HPDE6-E6E7 (cell line): ENCODE results near the gene HINT3.
"Not testable (repeated sequence)": the region's sequence is repeated elsewhere in the genome, so short reads cannot be mapped to it uniquely, and the experiment has no call there.

Source experiments
- DNase-seq: peaks from one replicate; pipeline ENCODE4 v3.0.0; 2011; ENCODE audit warnings: missing footprints; ENCODE audit errors: extremely low spot score

The HINT3 gene

DNA sequence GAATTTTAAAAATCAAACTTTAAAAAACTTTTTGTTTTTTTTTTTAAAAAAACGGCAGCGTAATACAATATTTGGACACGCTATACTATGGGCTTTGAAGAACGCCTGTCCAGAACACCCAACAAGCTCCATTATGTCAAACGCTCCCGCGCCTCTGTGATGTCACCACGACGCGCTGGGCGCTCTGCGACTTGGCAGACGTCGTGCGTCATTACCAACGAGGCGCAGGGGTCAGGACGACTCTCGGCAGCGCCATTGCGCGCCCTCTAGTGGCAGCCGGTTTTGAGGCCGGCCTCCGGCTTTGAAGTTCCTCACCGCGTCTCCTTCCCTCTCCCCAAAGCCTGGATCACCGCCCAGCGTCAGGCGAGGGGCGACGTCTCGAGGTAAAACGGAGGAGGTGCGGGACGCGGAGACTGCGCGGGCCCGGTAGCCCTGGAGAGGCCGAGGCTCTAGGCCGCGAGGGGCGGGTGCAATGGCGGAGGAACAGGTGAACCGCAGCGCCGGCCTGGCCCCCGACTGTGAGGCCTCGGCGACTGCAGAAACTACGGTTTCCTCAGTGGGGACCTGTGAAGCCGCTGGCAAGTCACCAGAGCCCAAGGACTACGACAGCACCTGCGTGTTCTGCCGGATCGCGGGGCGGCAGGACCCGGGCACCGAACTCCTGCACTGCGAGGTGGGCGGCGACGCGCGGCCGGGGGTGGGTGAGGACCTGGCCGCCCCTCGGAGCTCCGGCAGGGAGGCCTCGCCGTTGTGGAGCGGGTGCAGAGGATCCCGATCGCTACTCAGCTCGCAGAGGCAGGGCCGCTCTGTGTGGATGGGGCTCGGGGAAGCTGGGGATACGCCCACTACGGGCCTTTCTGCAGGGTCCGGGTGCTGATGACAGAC, at the start of gene HINT3:
HINT3 (plus strand) TSS at position 265 of the 885 bp plus-strand sequence; CDS start at position 473, 208 bp downstream.
- peak; percentile 82 for DNase-seq

DNA sequence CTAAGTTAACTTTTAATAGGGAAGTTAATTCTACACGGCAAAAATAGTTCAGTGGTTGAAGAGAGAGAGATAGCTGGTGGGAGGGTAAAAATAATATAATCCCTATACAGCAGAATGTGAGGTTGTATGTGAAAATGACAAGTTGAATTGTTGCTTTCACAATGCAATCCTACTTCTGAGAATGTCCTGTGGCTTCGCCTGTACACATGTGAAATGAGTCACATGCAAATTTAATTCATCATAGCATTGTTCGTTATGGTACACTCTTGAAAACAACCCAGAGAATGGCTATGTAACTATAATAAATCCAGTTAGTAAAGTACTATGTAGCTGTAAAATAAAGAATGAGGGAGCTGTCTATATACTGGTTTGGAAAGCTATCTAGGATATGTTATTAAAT, 46.0 kb upstream of the HINT3 start:
- DNase-seq, result no peak

DNA sequence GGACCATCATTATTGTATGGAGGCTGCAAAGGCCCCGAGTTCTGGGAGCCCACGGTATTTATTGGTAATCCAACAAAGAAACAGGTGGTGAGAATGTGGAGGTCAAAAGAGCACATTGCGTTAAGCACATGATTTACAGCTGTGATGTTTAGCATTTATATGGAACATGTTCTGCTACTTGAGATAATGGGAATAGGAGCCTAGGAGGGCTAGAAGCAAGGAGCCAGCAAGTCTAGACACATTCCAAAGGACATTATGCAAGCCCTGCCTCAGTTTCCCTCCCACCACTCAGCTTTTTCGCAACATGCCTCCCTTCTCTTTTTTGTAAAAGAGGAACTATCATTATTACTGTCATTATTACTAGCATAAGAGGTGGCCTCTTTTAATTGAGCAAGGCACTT, 45.5 kb upstream of the HINT3 start:
- DNase-seq, result not testable (repeated sequence)

DNA sequence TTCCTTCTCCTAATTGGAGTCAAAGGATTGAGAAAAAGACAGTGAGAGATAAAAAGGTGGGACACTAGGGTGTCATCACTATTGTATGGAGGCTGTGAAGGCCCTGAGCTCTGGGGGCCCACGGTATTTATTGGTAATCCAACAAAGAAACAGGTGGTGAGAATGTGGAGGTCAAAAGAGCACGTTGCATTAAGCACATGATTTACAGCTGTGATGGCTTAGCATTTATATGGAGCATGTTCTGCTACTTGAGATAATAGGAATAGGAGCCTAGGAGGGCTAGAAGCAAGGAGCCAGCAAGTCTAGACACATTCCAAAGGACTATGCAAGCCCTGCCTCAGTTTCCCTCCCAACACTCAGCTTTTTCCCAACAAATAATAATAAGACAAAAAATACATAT, 44.1 kb upstream of the HINT3 start:
- not testable (repeated sequence) for DNase-seq

DNA sequence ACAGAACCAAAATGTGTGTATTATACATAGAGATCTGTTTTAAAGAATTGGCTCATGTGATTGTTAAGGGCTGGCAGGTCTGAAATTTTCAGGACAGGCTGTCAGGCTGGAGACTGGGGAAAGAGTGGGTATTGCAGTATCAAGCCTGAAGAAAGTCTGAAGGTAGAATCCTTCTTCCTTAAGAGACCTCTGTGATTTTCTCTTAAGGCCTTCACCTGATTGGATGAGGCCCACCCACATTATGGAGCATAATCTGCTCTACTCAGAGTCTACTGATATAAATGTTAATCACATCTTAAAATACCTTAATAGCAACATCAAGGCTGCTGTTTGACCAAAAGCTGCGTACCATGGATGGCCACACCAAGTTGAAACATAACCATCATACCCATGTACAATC, 43.4 kb upstream of the HINT3 start:
- DNase-seq, result no peak

DNA sequence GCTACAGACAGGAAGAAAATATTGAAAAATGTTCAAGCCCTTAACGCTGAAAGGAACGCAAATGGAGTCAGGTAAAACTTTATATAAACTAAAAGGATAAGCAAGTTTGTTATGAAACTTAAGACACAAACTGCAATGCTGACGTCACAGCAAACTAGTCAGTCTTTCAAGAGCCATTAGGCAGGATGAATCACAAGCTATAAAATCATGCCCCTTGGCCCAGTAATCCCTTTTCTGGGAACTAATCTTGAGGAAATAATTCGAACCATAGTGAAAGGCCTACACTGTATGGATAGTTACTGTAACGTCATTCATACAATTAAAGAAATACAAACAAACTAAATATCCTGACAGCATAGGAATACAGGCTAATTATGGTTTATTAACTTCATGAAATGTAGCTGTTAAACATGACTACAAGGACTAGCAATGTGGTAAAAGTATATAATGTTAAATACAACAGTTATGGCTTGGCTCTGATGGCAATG, 42.7 kb upstream of the HINT3 start:
- DNase-seq, result peak; percentile 66

DNA sequence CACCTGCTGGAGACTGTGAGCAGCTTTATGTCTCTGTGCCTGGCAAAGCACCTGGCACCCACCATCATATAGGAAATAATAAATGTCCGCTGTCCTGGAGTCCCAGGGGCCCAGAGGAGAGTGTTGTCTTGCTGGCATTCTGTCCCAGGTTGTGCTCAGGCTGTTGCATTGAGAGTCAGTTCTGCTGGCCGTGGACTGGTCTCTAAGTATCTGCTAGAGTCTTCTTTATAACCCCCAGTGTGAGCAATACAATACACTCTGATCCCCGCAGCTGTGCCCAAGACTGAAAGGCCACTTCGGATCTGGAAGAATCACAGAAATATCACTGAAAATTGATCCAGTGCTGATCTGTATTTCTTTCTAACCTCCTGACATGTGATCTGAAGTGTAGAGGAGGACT, 38.3 kb upstream of the HINT3 start:
- DNase-seq, result no peak

DNA sequence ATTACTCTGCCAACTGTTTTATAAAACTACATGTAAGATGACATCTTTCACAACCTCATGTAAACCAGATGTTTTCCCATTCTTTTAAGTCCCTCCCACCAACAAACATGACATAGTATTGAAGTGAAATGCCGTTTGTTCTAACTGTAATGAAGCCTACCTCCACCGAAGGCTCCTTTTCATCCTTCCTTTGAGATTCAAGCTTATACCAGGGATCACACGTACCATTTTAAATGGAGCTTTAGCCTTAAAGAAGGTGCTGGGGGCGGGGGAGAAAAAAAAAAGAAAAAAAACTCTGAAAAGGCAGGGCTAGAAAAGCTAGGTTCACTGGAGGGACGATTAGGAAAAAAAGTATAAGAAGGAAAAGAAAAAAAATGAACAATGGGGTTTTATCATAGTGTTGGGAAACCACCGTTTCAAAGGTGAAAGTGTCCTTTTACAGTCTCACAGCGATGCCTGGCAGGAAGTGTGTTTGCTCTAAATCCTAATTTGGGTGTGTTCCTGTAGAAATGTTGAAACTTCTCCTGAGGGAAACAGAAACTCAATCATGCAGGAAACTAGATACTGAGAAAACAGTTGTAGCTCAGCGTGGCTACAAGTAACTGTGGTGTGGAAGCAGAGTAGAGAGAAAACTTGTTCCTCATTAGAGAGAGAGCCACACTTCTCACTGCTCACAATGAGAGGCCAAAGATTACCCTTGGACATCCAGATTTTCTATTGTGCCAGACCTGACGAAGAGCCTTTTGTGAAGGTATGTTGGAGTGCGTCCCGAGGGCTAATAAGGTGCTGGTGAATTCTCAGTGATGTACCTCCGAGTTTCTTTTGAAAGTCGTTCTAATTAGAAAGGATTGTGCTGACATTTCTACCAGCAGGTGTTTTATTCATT, 37.6 kb upstream of the HINT3 start:
- peak; percentile 59 for DNase-seq

DNA sequence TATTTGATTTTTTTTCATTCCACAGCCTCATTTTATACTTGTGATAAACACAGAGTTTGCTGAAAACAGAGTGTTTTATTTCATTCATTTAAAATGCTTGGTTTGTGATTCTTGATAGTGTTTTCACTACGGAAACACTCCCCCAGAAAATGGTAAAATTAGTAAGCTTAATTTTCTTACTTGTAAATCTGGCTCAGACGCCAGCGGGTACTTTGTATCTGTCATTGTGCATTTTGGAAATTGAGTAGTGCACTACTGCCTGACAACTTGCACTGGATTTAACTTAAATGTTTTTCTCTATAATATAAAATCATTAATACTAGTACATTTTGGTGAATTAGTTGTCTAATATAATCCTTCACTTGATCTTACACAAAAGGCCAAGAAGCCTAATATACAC, 37.0 kb upstream of the HINT3 start:
- DNase-seq, result no peak

DNA sequence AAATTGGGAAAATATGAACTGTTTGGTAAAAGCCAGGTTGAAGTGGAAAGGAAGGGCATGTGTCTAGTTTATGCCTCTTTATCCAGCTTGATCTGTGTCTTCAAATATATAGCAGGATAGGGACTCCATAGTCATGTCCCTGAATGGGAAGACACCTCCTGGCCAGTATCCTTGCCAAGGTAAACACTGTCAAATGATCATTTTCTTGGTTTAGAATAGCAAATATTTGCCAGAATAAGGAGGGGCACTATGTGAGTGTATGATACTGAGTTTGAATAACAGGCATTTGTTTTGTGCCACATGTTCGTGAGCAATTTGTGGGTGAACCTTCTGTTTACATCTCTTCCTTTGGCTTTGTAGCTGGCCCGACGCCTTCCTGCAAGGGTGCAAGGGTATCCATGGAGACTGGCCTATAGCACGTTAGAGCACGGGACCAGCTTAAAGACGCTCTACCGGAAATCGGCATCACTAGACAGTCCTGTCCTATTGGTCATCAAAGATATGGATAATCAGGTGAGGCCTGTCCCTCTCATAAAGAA, 34.2 kb upstream of the HINT3 start:
- DNase-seq, result no peak

DNA sequence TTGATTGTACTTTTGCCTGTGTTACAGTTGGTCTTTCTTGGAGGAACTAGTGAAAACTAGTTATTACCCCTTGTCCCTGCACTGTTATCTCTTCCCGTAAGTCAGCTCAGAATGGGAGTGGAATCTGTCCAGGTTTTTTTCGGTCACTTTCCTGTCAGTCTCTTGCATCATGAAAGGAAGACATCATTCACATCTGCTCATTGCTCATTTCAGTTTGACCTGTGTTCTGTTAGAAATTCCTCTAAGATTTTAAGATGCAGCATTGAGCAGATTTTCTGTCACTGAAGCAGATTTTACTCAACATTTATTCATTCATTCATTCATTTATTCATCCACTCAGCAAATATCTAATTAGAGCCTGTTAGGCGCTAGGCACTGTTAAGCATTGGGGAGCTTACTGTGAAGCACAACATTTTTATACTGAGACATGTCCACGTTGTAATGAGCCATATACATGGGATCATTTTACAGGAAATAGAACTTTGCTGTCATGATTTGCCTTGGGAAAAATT, 33.1 kb upstream of the HINT3 start:
- no peak for DNase-seq

DNA sequence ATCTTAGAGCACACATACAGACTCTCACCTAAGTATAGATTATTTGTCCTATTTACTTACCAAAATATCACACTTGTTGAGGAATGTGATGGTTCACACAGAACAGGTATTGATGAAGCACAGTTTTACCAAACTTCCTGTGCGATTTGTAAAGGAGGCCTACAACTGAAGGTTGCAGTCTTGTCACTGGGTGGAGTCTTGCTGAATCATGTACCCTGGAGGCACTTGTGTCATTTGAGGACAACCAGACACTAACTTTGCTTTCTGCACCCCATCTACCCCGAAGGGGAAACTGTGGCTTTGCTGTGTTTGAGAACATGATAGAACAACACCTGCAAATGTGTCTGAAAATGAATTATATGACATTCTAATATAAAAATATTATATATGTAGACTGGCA, 32.4 kb upstream of the HINT3 start:
- DNase-seq, result no peak

DNA sequence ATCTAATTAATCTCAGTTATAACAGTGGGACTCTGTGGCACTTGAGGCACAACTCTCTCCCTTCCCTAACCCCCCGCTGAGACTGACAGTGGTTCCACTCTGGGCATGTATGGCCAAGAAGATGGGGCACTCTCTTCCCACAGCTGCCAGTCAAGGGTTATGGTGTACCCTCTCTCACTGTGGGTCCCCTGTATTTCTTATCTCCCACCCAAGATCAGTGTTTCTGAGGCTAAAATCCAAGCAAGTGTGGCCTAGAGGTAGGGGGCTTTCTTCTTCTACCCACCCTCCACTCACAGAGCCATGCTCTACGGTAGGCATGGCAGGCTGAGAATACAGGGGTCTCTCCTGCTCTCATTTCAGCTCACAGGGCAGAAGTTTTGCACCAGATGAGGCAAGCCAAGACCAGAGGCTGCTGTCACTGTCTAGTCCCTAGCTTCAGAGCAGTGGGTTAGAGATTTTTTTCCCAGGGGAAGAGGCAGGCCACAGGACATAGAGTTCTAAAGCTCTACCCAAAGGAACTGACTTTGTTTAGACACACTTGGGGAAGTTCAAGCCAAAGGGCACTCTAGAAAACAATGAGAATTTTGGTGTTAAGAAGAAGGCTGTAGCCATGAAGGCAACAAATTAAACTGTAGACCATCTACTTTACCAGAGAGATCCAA, 31.7 kb upstream of the HINT3 start:
- DNase-seq, result no peak

DNA sequence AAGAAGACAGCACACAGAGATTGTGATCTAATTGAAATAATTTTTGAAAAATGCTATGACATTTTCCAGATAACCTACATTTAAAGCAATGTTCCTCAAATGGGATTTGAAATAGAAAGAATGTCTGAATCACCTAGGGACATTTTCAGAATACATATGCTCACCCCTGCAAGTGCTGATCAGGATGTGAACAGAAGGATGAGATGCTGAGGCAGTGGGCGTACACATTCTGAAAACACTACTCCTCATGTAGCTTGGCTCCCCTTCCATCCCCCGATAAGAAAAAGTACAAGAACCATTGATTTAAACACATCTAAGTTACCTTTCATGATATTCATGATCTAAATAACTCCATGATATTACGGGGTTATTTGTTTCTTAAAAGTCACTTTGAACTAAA, 29.9 kb upstream of the HINT3 start:
- DNase-seq, result no peak

DNA sequence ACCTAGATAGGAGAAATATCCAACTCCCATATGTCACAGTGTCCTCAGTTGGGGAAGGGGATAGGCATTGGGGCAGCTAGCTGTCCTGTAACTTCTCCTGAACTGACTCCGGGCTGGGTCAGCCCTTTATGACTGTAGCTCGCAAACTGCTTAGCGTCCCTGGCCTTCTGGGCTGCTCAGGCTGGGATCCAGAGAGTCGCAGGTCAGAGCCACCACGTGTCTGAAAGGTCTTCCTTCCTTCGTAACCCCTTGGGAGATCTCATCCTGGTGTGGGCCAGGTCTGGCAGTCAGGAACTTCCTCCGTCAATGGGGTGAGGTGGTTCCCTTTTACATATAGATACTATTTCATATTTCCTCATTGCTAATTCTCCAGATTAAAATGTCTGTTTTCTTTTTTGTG, 28.8 kb upstream of the HINT3 start:
- no peak for DNase-seq

DNA sequence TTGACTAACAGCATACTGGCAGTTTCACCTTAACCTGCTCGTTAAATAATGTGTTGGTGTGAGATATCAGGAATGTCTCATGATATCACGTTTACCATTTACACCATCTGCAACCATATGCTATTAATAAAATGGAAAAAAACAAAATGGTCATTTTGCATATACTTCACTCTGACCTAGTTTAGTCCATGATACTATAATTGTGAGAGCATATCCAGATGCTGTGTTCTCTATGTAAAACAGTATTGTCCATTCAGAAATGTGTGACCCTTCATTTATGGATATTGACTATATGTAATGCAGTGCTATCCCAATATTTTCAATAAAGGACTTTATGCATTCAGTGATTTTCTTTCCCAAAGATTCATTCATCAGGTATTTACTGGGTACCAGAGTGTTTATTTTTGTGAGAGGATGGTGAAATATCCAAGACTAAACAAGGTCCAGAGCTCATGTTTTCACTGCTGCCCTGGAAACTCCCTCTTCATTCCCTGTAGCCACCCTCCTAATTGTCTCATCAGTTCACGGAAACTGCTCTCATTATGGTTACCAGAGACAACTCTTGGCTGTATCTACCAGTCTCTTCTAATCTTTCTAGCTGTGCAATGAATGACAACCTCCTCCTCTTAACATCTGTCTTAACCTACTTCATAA, 25.7 kb upstream of the HINT3 start:
- no peak for DNase-seq

DNA sequence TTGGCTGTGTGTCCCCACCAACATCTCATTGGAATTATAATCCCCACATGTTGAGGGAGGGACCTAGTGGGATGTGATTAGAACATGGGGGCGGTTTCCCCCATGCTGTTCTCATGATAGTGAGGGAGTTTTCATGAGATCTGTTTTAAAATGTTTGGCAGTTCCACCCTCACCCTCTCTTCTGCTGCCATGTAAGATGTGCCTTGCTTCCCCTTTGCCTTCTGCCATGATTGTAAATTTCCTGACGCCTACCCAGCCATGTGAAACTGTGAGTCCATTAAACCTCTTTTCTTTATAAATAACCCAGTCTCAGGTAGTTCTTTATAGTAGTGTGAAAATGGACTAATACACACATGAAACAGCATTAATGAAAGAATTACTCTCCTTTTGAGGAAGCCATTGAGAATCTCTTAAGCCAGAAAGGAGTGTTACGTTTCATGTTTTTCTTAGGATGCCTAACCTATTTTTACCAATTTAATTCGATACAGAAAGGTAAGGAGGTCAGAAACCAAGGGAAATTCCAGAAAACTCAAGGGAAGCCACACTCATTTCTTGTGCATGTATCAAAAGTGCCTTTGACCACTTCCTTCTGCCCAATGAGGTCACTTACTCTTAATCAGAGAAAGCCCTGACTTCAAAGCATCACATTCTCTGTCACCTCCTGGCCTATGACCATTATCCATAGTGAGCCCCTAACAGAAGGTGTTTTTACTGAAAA, 24.7 kb upstream of the HINT3 start:
- DNase-seq, result no peak

DNA sequence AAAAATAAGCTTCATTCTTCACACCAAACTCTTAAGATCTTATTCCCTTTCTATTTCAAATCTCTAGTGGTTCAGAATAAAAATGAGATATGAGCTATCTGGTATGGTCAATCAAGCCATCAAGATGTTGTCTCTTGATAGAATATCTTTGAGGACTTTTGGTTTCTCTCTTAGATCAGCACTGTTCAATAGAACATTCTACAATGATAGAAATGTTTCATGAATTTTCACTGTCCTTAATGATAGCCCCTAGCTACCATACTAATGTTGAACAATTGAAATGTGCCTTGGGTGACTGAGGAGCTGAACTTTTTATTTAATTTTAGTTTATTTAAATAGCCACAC, 24.1 kb upstream of the HINT3 start:
- DNase-seq, result no peak

DNA sequence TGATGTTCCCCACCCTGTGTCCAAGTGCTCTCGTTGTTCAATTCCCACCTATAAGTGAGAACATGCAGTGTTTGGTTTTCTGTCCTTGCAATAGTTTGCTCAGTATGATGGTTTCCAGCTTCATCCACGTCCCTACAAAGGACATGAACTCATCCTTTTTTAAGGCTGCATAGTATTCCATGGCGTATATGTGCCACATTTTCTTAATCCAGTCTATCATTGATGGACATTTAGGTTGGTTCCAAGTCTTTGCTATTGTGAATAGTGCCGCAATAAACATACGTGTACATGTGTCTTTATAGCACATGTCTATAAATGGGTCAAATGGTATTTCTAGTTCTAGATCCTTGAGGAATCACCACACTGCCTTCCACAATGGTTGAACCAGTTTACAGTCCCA, 21.1 kb upstream of the HINT3 start:
- DNase-seq, result not testable (repeated sequence)

DNA sequence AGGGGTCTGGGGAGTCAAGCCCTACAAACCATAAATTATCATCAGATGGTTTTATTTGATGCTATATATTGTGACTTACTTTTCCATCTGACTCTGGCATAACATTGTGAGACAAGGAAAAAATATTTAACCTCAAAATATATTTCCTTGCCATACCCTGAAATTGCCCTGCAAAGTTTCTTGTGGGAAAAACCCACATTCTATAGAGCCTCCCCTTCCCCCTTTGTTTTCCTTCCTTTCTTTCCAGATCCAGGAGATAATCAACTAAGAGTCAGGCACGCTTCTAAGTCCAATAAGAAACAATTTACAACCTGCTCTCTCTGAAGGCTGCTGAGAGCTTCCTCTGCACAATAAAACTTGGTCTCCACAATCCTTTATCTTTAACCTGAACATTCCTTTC, 17.5 kb upstream of the HINT3 start:
- DNase-seq, result no peak

DNA sequence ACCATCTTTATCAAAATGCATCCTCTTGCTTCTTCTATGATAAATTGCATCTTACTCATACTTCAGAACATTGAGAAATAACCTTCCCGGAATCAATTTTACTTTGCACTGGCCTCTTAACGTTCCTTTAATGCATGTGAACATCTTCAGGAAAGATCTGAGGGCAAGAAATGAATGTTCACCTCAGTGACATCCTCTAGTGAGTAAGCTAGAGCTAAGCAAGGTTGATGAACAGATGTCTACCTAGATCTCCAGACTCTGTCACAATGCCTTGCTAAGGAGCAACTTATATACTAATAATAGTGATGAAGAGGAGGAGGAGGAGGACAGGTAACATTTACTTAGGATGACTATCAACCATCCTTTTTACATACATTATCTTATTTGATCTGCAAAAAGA, 16.8 kb upstream of the HINT3 start:
- no peak for DNase-seq
